Erythroblast (primary cell): ENCODE measurements around the gene CTAG2.

Experiments used
- GATA1 ChIP-seq: IDR thresholded peaks from 2 replicates; pipeline ENCODE4 v1.6.1; 2011; ENCODE audit warnings: low read depth, mild to moderate bottlenecking, control low read depth, low read length, moderate library complexity
- POLR2A ChIP-seq: IDR thresholded peaks from 2 replicates; pipeline ENCODE4 v1.6.1; 2011; ENCODE audit warnings: mild to moderate bottlenecking, low read length

DNA sequence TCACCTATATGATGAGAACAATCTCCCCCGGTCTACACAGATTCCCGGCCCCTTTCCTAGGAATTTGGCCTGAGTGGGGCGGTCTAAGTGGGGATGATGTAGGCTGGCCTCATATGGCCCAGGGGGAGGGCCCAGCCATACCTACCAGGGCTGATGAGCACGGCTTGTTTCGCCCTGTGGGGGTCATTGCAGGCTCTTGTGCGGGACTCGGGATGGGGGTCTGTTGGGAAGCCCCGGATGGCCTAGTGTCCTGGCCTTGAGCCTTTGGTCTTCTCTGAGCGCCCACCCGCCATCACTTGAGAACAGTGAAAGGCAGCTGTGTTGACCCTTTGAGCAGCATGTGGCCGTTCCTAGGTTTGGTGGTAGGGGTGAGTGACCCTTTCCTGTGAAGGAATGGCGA is 4.8 kb upstream of the CTAG2 start:
- TF ChIP-seq POLR2A, result no peak
- TF ChIP-seq GATA1, result no peak
